HG02623 (cell line): Measurements from ENCODE around the gene MRRF.

Experiments used
- ATAC-seq: cut with Tn5 transposase; IDR thresholded peaks from one replicate; pipeline ENCODE4 v1.9.1; 2021; ENCODE audit warnings: moderate library complexity; ENCODE audit not compliant: unreplicated experiment

The MRRF gene, protein sequence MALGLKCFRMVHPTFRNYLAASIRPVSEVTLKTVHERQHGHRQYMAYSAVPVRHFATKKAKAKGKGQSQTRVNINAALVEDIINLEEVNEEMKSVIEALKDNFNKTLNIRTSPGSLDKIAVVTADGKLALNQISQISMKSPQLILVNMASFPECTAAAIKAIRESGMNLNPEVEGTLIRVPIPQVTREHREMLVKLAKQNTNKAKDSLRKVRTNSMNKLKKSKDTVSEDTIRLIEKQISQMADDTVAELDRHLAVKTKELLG

DNA sequence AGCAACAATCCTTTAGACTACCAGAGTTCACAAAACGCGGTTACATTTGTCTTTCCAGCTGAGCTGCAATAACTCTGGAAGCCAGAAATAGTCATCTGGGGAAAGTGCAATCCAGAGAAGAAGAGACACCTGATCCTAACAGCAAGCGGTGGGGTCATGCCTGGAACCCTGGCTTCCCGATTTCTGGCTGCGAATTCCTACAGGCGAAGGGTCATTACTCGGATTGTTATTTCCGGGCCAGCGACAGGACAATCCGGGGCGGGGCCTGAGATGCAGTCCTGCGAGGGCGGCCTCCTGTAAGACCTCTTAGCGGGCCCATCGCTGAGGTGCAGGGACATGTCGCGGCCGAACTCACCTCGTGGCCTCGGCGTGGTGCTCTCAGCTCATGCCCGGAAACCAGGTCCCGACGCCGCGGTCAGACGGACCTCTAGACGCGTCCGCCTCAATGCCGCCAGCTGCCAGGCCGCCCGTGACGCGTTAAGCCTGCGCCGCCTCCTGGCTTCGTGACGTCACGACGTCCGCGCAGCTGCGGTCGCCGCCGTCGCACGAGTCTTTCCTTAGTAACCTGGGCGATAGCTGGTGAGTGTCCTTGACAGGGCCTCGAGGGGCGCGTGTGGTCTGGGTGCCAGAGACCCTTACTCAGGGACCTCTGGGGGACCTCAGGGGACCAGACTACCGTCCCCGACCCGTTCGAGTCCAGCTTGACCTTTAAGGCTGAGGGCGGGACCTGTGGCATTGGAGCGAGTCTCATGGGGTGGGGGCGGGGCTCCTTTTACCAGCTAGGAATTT, at the start of gene MRRF, which contains the start of gene RBM18:
Gene MRRF, plus strand, starts transcription at position 523 of the 789 bp plus-strand sequence. CDS start 6,010 bp downstream, outside the sequence.
Gene RBM18, minus strand, starts transcription at position 481 of the 789 bp plus-strand sequence. CDS start 3,348 bp downstream, outside the sequence.
- ATAC-seq: peak; percentile 88

- ATAC-seq: no peak
Measured at GRCh38 chr9:122215663-122216062, 49.0 kb upstream of the MRRF start.

GRCh38 chr9:122216138-122216797, 48.4 kb upstream of the MRRF start:
- no peak for ATAC-seq

DNA sequence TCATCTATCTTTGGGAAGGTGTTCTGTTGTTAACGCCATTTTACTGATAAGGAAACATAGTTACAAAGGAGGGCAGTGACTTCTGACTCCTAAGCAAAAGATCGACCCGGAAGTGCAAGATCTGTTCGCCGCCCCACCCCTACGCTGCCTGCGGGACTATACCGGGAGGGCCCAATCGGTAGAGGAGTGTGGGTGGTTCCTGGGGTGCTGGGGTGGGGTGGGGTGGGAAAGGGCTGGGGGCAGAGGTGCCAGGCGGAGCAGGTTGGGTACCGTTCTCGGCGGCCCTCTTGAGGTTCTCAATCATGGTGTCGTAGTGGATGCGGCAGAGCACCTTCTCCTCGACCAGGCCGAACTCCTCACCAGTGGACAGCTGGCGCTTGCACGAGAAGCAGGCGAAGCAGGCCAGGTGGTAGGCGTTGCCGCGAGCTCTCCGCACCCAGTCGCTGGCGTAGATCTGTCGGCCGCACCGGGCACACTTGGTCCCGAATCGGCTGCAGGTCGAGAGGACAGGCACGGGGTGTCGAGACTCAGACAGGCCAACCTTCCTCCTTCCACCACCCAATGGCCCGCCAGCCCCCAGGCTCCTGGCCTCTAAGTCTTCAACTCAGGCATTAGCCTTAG, 47.8 kb upstream of the MRRF start:
- no peak for ATAC-seq

DNA sequence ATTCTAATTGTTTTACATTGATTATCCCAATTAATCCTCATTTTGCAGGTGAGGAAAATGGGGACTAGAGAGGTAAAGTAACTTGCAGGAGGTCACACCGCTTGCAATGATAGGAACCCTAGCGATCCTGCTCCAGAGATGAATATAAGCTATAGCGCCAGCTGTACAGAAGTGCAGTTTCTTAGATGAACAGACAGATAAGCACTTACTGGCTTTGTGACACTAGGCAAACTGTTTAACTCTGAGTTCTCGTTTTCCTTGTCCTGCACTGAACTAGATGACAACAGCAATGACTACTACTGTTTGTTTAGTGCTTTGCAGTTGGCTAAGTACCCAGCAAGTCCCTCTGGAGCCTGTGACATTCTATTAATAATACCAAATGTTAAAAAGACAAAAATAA, 47.0 kb upstream of the MRRF start:
- ATAC-seq: no peak

DNA sequence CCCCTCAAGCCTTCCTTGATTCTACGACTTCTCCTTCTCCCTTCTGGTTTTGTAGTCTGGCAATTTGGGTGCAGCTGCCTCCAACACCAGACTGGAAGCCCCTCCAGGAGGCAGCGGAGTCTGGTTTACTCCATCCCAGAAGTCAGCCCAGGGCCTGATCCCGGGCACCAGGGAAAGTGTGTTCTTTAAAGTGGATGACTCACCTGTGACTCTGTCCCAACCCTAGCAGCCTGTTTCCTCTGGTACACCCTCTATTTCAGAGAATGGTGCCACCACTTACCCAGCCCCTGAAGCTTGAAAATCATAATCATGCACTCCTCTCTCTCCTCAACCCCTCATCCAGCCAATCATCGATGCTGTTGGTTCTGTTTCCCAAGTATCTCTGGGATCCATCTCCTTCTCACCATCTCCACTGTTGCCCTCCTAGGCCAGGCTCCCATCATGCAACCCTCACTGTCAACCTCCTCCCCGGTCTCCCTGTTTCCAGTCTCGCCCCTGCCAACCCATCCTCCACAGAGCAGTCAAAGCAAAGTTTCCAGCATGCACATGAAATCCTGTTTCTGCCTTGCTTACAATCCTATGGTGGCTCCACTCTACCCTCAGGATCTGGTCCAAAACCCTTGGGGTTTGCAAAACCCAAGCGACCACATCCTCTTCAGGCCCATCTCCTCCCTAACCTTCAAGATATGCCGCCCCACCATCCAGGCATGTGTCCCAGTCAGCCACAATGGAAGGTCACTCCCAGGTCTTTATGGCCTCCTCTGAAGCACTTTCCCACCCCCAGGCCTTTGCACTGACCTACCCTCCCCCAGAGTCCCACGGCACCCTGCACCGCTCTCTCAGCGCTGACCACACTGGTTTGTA, 46.4 kb upstream of the MRRF start:
- no peak for ATAC-seq

GRCh38 chr9:122218935-122219855, 45.5 kb upstream of the MRRF start:
- no peak for ATAC-seq

DNA sequence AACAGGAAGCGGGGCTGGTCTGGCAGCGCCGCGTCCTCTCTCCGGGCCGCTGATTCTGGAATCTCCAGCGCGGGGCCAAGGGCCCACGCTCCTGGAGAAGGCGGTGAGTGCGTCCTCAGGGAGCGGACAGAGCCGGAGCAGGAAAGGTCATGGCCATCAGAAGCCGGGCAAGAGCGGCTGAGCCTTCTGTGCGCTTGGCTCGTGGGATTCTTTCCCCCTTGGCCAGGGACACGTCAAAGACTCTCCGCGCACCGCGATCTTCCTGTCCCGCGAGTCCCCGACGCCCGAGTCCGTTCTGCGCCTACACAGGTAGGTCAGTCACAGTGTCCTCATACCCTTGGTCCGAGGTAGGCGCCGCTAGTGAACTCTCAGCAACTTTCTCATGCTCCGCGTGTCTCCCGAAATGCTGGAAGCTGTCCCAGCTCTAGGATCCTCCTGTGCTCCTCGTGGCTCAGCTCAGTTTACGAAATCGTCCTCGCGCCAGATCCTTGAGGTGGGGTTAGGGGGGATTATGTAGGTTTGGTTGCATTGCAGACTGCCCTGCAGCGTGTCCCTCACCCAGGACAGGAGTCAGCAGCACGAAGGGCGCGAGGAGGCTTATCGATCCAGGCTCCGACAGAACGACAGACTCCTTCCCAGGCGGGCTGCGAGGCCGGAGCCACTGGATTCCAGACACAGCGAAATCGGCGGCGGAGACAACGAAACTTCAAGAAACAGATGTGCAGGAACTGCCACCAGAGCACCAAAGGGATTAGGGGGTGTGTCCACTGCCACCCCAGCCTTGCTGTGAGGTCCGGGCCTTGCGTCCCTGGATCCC, 44.6 kb upstream of the MRRF start:
- no peak for ATAC-seq

DNA sequence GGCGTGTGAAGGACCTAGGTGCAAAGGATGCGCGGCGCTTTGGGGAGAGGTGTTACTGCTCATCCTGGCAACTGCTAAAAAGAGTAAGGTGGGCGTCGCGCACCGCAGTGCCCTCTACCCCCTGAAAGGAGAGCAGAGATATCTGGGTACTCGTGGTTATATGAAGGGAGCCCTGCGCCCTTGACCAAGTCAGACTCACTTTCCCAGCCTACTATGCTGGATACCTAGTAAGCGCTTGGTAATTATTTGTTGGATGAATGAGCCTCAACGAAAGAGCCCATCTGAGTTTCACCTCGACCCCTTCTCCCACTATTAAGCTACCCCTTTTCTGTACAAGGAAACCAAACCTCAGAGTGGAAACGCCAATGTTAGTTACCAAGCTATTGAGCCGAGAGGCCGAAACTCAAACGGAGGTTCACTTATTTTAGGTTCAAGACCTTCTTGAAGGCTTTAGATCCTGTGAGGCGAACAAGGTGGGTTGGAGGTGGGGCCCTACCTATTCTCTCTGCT, 44.0 kb upstream of the MRRF start:
- ATAC-seq: no peak

DNA sequence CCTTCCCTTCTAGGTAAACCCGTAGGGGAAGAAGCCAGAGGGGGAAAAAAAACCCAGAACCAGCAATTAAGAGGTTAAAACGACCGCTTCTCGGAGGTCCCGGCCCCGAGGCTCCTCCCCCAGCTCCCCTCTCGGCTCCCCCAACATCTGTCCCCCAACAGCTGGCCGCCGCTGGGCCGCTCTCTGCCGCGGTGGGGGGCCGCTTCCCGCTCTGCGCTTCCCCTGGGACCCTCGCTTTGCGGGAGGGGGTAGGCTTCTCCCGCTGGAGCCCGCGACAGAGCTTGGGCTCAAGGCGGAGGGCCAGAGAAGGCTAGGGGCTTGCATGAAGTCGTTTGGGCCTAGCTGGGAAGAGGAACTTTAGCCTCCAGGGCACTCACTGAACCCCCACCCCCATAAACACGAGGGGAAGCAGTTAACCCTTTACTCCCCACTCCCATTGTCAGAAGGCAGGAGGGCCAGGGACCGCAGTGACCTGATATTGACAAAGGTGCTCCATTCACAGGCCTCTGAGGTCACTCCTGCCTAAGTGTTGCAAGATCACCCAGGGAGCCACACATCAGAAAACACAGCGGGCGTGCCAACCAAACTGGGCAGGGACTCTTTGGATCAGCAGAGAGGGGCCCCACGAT, 43.4 kb upstream of the MRRF start:
- no peak for ATAC-seq

DNA sequence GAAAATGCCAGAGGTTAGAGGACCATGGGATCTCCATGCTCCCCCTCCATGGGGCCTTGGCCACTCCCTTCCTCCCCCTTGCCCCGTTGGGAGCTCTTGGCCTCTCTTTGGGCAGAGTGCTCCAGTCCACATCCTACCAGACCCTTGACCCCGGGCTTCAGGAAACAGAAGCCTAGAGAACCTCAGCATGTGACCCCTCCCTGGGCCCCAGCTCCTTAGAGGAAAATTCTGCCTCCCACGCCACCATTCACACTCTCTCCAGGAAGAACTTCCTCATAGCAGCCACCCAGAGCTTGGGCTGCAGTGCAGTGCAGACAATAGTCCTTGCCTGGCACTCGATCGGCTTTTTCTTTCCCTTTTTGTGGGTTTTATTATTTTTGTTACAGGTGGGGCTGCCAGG, 41.9 kb upstream of the MRRF start:
- ATAC-seq: no peak

DNA sequence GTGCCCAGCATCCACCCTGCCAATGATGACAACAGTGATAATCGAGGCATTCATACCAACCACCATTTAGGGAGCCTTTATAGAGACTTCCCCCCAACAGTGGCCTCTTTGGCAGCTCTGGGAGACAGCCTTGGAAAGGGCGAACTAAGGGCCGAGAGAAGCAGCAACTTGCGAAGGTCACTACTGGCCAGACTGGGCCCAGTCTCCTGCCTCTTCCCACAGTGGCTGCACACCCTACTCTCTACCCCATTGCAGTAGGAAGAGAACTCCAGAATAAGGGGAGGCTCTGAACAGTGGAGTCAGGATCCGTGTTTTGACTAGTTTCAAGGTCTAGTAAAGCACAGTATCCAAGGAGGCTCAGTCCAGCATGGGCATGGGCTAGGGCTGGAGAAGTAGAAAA, 41.2 kb upstream of the MRRF start:
- ATAC-seq: no peak

GRCh38 chr9:122225312-122226141, 39.2 kb upstream of the MRRF start:
- no peak for ATAC-seq

DNA sequence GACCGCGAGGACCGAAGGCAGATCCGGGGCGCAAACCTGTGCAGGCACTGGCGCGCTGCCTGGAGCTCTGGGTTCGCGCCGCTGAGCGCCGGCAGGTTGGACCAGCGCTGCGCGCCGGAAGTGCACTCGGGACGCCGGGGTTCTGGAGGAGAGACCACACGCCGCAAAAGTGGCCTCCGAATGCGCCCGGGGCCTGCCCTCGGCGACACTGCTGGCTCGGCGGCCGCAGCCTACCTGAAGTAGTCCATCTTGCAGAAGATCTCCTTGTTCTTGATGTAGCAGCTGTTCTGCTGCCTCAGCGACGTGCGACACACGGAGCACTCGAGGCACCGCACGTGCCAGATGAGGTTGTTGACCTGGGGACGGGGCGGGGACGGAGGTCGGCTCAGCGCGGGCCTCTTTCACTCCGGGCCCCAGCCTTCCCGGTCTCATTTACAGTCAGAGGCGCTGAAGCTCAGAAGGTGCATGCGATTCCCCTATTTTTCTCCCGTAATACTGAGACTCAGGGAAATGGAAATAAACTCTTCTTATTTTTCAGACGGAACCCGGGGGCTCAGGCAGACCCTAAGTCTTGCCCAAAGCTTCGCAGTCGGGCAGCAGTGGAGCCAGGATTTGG, 38.4 kb upstream of the MRRF start:
- ATAC-seq: no peak

- ATAC-seq: no peak
Measured at GRCh38 chr9:122226758-122227574, 37.7 kb upstream of the MRRF start.

DNA sequence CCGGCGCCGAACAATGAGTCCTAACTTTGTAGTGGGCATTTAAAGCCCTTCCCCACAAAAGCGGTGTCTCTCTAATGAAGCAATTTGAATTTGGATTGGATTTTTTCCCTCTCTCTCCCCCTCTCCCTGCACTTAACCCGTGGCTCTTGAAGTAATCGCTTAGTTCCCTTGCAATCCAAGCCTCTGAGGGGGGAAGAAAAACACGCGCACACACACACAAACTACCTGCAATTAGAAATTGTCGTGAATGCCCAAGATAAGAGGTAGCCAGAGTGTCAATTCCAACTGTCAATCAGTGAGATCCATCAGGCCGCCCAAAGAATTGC, 37.1 kb upstream of the MRRF start:
- no peak for ATAC-seq
